ENCODE data around the gene PHKG2.

PHKG2 gene

DNA sequence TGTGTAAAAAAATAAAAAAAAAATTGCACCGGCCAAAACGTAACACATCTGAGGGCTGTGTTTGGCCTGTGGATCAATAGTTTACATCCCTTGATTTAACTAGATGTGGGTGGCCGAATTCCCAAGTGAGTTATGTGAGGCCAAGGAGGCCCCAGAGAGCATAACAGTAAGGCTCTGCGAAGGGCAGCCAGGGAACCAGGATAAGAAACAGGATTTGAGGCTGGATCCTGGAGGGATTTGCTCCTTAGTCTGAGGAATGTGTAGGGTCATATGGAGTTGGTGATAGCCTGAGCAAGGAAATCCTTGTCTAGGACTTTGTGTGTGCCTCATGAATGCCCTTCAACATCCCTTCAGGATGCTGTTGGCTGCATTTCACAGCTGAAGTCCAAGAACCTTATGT, 2.0 kb downstream of the PHKG2 start:
- no peak for DNase-seq (ENCODE audit: low spot score)
- TF ChIP-seq, protein P1, sequence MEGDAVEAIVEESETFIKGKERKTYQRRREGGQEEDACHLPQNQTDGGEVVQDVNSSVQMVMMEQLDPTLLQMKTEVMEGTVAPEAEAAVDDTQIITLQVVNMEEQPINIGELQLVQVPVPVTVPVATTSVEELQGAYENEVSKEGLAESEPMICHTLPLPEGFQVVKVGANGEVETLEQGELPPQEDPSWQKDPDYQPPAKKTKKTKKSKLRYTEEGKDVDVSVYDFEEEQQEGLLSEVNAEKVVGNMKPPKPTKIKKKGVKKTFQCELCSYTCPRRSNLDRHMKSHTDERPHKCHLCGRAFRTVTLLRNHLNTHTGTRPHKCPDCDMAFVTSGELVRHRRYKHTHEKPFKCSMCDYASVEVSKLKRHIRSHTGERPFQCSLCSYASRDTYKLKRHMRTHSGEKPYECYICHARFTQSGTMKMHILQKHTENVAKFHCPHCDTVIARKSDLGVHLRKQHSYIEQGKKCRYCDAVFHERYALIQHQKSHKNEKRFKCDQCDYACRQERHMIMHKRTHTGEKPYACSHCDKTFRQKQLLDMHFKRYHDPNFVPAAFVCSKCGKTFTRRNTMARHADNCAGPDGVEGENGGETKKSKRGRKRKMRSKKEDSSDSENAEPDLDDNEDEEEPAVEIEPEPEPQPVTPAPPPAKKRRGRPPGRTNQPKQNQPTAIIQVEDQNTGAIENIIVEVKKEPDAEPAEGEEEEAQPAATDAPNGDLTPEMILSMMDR (IDR thresholded peaks at IDR 0.05; ENCODE audit: extremely low read depth, missing control alignments): no peak

DNA sequence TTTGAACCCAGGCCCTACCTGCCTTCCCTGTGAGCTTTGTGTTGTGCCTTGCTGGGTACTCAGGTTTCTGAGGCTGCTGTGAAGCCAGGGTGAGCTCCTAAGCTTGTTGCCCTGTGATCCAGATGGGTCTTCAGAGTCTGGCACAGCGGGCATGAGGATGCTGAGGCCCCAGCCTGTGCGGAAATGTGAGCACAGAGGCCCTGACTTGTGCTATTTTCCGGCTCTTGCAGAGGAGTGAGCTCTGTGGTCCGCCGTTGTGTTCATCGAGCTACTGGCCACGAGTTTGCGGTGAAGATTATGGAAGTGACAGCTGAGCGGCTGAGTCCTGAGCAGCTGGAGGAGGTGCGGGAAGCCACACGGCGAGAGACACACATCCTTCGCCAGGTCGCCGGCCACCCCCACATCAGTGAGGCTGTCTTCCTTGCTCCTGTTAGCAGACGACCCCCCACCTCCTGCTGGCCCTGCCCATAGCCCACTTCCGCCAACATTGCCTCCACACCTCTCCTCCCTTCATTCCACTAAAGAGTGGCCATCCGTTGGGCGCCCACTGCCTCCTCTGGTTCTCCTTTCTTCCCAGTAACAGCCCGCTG, 2.7 kb downstream of the PHKG2 start:
- no peak for DNase-seq (ENCODE audit: low spot score)
- TF ChIP-seq, protein P1 (IDR thresholded peaks at IDR 0.05; ENCODE audit: extremely low read depth, missing control alignments): no peak

DNA sequence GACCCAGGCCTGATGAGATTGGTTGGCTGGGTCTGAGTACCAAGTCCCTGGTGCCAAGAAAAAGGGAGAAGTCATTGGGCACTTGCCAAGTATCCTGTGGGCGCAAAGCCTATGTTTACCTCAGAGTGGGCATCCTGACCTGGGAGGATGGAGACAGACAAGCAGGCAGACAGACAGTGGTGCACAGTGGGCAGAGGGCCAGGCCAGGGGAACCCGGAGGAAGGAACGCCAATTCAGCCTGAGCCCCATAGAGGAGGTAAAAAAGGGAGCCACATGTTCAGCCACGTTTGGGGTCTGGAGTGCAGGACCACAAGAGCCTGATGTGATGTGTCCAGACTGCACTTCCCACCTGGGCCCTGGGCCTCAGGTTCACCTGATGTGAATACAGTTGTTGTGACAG, 5.4 kb downstream of the PHKG2 start:
- TF ChIP-seq, protein P1 (IDR thresholded peaks at IDR 0.05; ENCODE audit: extremely low read depth, missing control alignments): no peak
- no peak for DNase-seq (ENCODE audit: low spot score)

DNA sequence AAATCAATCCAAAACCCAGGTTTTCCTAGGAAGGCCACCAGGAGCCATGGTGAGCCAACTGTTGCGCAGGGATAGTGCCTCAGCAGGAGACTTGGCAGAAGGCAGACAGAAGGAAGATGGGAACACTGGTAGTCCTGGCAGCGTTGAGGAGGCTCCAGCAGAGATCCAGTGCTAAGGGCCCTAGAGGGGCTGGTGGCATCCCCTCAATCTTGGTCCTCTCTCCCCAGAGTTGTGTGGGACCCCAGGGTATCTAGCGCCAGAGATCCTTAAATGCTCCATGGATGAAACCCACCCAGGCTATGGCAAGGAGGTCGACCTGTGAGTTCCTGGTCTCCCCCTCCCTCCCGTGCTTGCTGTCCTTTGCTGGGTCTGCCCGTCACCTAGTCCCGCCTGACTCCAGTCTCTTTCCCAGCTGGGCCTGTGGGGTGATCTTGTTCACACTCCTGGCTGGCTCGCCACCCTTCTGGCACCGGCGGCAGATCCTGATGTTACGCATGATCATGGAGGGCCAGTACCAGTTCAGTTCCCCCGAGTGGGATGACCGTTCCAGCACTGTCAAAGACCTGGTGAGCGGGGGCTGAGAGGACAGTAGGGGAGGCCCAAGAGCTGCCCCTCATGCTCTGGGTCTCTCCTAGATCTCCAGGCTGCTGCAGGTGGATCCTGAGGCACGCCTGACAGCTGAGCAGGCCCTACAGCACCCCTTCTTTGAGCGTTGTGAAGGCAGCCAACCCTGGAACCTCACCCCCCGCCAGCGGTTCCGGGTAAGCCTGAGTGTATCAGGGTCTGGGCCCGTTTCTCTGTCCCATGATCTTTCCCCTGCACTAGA, 7.9 kb downstream of the PHKG2 start:
- TF ChIP-seq, protein P1 (IDR thresholded peaks at IDR 0.05; ENCODE audit: extremely low read depth, missing control alignments): no peak

DNA sequence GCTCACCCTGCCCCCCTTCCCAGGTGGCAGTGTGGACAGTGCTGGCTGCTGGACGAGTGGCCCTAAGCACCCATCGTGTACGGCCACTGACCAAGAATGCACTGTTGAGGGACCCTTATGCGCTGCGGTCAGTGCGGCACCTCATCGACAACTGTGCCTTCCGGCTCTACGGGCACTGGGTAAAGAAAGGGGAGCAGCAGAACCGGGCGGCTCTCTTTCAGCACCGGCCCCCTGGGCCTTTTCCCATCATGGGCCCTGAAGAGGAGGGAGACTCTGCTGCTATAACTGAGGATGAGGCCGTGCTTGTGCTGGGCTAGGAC, 8.5 kb downstream of the PHKG2 start:
- DNase-seq (ENCODE audit: low spot score): no peak

More for the DNA sequence above, 7.9 kb downstream of the PHKG2 start:
- DNase-seq (ENCODE audit: low spot score): no peak

DNA sequence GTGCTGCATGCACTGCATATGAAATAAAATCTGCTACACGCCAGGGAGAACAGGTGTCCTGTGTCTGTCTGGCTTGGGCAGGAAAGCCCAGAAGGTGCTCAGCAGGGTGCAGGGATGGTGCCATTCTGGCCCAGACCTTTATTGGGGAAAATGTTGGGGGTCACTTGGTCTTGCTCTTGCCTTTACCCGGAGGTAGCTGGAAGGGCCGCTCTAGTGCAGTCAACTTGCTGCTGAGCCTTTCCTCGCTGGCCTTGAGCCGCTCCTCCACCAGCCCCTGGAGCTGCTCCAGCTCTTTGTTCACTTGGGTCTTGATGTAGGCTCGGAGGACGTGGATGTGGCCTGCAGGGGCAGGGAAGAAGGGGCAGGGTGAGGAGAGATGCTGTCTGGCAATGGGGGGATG, 9.1 kb downstream of the PHKG2 start:
- TF ChIP-seq, protein P1 (IDR thresholded peaks at IDR 0.05; ENCODE audit: extremely low read depth, missing control alignments): no peak
- DNase-seq (ENCODE audit: low spot score): no peak

More for the DNA sequence above, 8.5 kb downstream of the PHKG2 start:
- TF ChIP-seq, protein P1 (IDR thresholded peaks at IDR 0.05; ENCODE audit: extremely low read depth, missing control alignments): no peak

DNA sequence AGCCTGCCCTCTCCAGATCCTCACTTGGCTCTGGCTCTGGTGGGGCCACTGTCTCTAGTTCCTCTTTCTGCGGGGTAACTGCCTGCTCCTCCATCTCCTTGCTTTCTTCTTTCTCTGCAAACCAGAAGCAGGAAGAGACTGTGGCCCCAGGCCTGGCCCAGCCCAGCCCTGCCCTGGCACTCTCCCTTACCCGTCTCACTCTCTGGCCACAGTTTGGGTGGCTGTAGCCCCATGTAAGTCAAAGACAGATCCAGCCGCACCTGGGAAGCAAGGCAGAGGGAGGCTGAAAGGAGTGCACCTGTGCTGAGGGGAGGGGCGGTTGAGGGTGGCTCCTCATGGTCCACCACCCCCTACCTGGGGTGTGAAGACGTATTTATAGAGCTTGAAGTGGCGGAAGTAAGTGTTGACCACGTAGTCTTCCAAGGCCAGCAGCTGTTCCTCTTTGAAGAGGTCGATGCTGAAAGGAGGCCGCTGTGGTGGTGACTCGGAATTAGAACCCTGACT, 10.8 kb downstream of the PHKG2 start:
- TF ChIP-seq, protein P1 (IDR thresholded peaks at IDR 0.05; ENCODE audit: extremely low read depth, missing control alignments): no peak
- DNase-seq (ENCODE audit: low spot score): no peak

Measured in GM20000 (cell line).